ENCODE measurements around the gene GPR150. TPM values are rescaled to one million over a fixed set of nuclear protein-coding genes. Genes with fewer than 3 reads are reported as not detected.
A peak's percentile ranks its signal among the peaks of the same experiment; 100 is the strongest.
"Not testable (repeated sequence)": the region's sequence is repeated elsewhere in the genome, so short reads cannot be mapped to it uniquely, and the experiment has no call there.

GPR150 gene
- total RNA-seq, 1 donor from 2014 or later: not detected

DNA sequence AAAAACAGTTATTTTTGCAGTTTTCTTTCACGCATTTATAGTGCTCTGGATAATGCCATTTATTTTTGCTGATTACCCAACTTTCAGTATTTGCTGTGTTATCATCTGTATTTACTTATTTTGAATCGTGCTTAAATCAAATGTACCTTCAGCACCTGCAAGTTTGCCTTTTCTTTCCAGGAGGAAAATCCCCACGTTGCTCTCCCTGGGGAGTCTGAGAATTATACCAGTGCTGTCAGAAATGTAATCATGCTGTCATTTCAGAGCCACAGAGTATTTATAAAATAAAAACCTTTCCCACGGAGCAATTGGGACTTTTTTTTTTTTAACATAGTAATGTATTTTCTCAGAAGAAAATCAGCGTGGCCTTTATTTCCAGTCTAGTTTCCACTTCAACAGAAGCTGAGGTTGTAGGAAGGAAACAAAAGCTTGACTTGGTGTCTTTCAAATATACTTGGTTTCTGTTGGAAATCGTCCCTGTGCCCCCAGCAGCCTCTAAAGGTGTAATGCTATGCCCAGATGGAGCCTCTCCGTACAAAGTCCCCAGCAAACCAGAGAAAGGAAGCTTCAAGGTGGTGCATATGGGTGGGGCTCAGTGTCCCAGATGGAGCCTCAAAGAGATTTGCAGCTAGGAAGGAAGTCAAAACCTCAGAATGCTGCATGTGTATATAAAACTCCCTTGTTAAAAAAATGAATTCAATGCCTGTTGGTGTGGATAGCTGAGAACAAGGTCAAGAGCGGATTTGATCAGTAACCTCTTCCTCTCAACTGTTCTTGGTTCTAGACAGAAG, 2.1 kb downstream of the GPR150 start:
- DNase-seq (ENCODE audit: low spot score in 2 of 2): no peak
- FAIRE-seq: no peak

DNA sequence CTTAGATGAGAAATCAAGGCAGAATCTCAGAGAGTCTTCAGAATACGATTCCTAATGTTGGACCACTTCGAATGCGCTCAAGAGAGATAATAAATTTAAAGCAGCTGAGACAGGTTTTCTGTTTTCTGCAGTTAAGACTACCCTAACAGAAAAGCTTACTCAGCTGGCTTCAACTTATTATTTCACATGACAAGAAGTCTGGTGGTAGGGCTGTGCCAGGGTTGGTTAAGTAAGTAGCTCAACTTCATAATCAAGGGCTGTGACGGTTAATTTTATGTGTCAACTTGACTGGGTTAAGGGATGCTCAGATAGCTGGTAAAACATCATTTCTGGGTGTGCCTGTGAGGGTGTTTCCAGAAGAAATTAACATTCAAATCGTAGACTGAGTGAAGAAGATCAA, 3.8 kb downstream of the GPR150 start:
- DNase-seq (ENCODE audit: low spot score in 2 of 2) (no peak), FAIRE-seq (no peak)

DNA sequence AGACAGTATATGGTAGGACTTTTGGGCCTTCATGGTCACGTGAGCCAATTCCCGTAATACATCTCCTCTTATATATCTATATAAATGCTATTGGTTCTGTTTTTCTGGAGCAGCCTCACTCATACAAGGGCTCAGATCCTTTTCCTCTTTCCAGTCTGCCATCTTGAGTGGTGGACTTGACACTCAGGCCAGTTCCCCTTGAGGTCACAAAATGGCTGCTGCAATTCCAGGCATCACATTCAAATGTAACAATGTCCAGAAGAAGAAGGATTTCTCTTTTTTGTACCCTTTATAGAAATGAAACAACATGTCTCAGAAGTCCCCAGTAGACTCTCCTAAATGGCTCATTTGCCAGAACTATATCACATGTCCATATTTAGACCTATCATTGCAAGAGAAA, 4.5 kb downstream of the GPR150 start:
- DNase-seq (ENCODE audit: low spot score in 2 of 2): no peak
- no peak for FAIRE-seq

DNA sequence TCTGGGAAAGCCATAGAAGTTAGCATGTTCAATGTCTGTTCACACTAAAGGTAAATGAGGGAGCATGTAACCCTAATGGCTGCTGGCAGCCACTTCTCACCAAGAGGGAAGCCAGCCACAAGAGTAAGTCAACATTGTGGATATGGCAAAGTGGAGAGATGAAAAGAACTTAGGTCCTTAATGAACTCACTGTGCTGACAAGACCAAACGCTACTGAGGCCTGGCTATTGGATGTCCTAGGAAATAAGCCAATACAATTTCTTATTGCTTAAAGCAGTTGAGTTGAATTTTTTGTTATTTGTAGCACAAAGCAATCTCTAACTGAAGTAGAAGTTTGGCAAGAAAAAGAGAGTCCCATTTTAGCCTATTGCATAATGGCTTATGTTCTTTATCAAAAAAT, 6.8 kb downstream of the GPR150 start:
- FAIRE-seq: no peak
- DNase-seq (ENCODE audit: low spot score in 2 of 2): no peak

DNA sequence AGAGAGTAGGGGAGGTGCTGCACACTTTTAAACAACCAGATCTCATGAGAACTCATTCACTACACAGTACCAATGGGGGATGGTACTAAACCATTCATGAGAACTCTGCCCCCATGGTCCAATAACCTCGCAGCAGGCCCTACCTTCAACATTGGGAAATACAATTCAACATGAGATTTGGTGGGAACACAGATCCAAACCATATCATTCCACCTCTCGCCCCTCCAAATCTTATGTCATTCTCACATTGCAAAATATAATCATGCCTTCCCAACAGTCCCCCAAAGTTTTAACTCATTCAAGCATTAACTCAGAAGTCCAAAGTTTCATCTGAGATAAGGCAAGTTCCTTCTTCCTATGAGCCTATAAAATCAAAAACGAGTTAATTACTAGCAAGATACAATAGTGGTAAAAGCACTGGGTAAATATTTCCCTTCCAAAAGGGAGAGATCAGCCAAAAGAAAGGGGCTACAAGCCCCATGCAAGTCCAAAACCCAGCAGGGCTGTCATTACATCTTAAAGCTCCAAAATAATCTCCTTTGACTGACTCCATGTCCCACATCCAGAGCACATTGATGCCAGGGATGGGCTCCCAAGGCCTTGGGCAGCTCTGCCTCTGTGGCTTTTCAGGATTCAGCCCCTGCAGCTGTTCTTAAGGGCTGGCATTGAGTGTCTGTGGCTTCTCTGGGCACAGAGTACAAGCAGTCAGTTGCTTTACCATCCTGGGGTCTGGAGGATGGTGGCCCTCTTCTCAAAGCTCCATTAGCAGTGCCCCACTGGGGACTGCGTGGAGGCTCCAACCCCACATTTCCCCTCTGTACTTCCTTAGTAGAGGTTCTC, 8.3 kb downstream of the GPR150 start:
- no peak for FAIRE-seq
- no peak for DNase-seq (ENCODE audit: low spot score in 2 of 2)

DNA sequence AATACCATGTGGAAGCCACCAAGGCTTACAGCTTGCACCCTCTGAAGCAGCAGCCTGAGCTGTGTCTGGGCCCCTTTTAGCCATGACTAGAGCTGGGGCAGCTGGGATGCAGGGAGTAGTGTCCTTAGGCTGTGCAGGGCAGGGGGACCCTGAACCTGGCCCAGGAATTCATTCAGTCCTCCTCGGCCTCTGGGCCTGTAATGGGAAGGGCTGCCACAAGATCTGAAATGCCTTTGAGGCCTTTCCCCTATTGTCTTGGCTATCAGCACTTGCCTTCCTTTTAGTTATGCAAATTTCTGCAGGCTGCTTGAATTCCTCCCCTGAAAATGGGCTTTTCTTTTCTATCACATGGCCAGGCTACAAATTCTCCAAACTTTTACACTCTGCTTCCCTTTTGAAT, 9.0 kb downstream of the GPR150 start:
- FAIRE-seq: no peak
- no peak for DNase-seq (ENCODE audit: low spot score in 2 of 2)

DNA sequence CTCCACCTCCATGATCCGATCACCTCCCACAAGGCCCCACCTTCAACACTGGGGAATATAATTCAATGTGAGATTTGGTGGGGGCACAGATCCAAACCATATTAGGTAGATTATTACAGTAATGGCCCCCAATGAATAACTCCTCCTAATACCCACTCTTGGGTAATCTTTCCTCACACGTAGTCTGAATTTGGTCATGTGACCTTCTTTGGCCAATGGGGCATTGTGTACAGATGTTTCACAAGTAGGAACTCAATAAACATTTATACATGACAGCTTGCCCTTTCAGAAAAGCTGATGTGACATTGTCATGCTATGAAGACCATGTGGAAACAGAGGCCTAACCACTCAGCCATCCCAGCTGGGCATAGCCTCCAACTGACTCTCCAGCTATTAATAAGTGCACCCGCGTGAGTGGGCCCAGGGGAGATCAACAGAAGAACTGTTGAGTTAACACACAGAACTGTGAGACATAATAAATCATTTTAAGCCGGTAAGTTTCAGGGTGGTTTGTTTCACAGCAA, 10.6 kb downstream of the GPR150 start:
- FAIRE-seq (no peak), DNase-seq (ENCODE audit: low spot score in 2 of 2) (no peak)

DNA sequence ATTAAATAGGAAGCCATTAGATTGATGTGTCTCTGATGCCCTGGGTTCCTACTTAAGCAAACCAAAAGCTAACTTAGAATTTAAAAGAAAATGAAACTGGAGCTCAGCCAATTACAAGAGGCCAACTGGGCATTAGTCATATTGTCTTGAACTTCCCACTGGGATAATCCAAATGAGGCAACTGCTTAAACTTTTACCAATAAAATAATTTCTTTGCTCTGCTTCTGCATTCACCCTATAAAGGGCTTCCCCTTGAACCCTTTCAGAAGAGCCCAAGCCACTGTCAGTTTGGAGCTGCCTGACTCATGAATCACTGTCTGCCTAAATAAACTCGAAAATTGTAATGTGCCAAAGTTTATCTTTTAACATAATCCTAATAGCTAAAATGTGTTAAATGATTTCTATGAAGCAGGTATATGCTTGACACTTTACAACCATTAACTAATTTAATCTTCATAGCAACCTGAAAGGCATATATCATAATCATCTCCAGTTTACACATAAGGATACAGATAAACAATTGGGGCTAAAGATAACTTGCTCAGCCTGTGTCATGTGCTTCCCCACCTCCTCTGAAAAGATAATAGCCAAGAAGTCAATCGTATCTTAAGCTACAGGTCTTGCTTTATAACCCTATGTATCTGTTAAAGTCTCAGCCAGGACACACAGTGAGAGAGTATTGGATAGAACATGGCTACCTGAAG, 11.5 kb downstream of the GPR150 start:
- FAIRE-seq: no peak
- DNase-seq (ENCODE audit: low spot score in 2 of 2): no peak

DNA sequence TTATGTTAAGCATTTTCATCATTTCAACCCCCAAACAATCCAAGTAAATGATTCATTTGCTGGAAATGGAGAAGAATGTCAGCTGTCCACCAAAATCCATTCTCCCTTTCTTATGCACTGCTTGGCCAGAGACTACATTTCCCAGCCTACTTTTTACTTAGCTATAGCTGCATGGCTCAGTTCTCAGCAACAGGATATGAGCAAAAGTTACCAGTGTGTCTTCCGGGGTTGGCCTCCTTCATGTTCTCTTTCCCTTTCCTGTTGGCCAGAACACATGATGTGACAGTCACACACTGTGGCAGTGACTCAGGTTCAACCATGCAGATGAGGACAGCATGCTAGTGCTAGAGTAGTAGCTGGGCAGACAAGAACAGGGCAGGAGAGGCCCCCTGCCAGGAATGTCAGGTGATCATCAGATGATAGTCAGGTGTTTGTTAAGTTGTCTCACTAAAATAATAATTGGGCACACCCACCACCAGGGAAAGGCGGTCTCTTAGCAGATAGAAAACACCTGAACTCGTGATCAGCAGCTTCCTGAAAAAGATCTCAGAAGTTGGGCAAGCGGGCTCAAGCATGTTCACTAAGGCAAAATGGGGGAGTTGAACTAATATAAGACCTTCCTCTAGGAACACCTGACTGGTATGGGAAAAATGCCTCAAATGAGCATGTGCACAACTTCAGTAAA, 12.2 kb downstream of the GPR150 start:
- no peak for DNase-seq (ENCODE audit: low spot score in 2 of 2)
- no peak for FAIRE-seq

DNA sequence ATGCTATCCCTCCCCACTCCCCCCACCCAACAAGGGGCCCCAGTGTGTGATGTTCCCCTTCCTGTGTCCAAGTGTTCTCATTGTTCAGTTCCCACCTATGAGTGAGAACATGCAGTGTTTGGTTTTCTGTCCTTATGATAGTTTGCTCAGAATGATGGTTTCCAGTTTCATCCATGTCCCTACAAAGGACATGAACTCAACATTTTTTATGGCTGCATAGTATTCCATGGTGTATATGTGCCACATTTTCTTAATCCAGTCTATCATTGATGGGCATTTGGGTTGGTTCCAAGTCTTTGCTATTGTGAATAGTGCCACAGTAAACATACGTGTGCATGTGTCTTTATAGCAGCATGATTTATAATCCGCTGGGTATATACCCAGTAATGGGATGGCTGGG, 13.1 kb downstream of the GPR150 start:
- not testable (repeated sequence) for FAIRE-seq; DNase-seq (ENCODE audit: low spot score in 2 of 2)

DNA sequence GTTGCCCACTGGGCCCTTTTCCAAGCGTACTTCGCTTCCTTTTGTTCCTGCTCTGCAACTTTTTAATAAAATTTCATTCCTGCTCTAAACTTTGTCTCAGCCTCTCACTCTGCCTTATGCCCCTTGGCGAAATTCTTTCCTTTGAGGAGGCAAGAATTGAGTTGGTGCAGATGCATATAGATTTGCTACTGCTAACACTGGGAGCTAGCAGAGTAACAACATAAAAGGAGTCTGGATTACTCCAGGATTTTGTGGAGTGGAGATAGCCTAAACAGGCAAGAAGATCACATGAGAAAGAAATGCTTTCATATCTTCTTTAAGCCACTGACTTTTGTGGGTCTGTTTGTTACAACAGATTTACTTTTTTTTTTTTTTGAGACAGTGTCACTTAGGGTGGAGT, 13.8 kb downstream of the GPR150 start:
- no peak for DNase-seq (ENCODE audit: low spot score in 2 of 2)
- no peak for FAIRE-seq

DNA sequence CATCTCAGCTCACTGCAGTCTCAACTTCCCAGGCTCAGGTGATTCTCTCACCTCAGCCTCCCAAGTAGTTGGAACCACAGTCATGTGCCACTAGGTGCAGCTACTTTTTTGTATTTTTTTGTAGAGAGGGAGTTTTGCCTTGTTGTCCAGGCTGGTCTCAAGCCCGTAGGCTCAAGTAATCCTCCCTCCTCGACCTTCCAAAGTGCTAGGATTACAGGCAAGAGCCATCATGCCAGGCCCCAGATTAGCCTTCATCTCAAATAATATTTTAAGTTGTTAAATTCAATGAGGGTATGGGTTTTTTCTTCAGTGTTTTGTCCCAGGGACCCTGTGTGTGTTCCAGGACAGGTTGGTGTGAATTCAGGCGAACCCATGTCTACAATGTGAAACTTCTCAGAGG, 14.2 kb downstream of the GPR150 start:
- DNase-seq (ENCODE audit: low spot score in 2 of 2) (no peak), FAIRE-seq (no peak)

DNA sequence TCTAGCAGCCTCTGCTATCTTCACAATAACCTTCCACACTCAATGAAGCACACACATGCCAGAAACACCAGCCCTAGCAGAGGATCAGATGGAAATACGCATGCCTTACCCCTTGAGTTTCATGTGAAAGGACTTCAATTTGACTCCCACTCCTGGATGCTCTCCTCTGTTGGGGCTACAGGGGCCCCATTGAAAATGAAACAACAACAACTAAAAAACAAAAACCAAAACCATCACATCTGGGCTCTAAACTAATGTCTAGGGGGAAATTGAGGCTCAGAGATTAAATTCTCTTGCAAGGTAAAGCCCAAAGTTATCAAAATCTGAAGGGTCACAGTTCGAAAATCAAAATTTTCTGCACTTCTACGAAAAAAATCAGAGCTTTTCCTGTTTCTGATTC, 18.7 kb downstream of the GPR150 start:
- no peak for DNase-seq (ENCODE audit: low spot score in 2 of 2)
- no peak for FAIRE-seq

DNA sequence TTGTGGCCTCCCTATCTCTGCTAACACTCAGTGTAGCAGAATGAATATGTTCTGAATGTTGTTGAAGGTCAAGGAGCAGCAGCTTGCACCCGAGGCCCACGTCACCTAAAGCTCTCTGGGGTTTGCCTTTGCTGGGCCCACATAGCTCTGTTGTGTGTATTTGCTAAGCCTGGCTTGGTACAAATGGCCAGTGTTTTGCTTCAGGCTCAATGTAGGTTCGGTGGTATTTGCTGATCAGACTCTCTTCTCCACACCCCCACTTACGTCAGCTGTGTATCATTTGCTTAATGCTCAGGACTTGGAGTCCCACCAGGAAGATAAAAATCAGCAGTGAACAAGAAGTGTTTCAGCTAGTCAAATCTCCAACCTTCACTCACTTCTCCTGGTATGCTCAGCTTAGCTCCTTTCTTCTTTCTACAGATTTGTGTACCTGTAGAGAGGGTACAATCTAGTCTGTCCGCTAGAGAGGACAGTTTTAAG, 21.9 kb downstream of the GPR150 start:
- FAIRE-seq (no peak), DNase-seq (ENCODE audit: low spot score in 2 of 2) (no peak)

DNA sequence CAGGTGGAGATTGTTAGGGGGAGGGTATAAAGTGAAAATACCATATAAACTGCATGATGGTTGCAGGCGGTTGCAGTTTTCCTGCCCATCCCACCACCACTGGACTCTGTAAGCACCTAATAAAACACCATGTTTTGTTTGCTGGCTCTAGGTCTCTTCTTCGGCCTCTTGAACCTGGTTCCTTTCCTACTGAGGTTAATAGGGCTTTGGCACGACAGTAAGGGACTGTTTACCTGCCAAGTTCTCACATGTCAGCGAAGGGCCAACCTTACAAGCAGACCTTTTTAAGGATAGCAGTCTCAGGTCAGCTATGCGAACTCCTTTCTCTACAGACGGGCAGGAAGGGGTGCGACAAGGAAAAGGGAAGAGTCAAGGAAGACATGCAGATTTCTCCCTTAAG, 23.3 kb downstream of the GPR150 start:
- no peak for DNase-seq (ENCODE audit: low spot score in 2 of 2)
- no peak for FAIRE-seq

DNA sequence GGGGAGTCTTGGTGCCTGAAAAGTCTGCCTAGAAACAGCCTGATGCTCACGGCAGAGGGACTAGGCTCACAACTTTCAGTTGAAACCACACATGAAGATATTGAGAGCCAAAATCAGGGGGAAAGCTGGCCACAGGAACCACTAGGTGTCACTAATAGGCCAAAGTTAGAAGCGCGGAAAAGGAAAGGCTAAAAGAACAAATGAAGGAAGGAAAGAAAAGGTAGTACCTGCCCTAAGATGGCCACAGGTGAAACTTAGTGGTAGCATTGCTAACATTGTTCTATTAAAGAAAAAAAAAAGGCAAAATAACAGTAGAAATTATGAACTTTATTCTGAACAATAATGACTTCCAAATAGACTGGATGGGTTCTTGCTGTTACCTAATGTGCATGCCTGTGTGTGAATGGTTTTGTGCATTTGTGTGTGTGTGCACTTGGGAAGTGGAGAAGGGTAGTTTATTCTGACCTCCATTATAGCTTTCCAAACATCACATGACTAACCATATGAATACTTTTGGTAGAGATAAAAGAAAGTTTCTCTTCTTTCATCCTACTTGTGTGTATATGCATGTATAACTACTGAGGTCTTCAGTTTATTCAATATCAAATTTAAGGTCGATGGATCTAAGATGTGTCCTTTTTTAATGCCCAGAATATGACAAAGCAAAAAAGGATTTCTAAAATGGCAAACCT, 24.6 kb downstream of the GPR150 start:
- DNase-seq (ENCODE audit: low spot score in 2 of 2): peak in 1 of 2 donors; percentile 31

DNA sequence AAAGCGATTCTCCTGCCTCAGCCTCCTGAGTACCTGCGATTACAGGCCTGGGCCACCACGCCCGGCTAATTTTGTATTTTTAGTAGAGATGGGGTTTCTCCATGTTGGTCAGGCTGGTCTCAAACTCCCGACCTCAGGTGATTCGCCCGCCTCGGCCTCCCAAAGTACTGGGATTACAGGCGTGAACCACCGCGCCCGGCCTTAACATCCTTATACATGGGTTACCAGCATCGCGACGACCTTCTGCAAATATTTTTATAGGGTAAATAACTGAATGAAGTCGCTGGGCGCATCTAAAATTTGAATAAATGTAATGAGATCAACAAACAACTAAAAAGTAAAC, 26.3 kb downstream of the GPR150 start:
- DNase-seq (ENCODE audit: low spot score in 2 of 2); FAIRE-seq: not testable (repeated sequence)

More for the DNA sequence above, 24.6 kb downstream of the GPR150 start:
- no peak for FAIRE-seq

DNA sequence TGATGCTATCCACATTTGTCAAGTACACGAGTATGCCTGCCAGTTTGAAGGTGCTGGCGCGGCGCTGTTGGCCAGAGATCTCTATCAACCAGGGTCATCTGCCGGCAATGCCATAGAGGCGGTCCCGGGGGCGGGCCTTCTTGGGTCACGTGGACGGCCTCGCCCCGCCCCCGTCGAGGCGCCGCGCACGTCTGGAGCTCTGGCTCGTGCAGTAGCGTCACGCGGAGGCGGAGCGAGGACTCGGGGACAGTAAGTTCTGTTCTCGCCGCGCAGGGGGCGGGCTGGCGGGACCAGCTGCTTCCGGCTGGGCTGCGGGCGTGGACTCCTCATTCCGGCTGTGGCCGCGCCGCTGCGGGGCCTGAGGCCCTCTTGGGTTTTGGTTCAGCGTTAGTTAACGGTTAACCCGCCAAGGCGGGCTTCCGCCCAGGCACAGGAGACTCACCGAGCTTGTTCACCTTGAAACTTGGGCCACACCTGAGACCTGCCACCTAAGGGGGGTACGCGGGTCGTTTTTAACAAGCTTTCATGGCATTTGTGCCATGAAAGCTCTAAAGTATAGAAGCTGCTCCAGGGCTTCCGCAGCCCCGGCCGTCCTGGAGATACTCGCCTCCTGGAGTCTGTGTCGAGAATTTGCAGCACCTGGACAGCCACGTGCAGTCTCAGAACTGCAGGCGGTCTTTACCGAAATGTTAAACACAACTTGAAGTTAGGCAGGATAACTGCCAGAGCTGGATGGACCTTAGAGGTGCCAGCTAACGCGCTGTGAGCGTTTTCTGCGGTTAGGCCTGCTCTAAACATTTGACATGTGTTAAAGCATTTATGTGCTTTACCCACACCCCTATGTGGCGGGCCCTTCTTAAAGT, 26.9 kb downstream of the GPR150 start, which contains the start of gene RFESD:
Gene RFESD, plus strand, starts transcription at position 209 of the 863 bp plus-strand sequence. CDS start 5,495 bp downstream, outside the sequence.
- FAIRE-seq (peak; percentile 17), DNase-seq (ENCODE audit: low spot score in 2 of 2) (peak; percentile 83 to 89)
